Body of pancreas (tissue), 4 donors: Measurements from ENCODE around the gene FBXO40.

Experiments used
- CTCF ChIP-seq, 7 experiments: fragments of 450-650 bp in 4 of 7; fragments of 200-600 bp in 3 of 7; sonication (generic) in 3 of 7; IDR thresholded peaks; one replicate each; pipeline ENCODE4 v1.5.1; 2016 to 2019; ENCODE audit warnings: antibody characterized with exemption in 7 of 7
- POLR2A ChIP-seq, 3 donors: fragments of 450-650 bp; IDR thresholded peaks; one replicate each; pipeline ENCODE4 v1.6.1; 2016; ENCODE audit warnings: antibody characterized with exemption in 3 of 3, mild to moderate bottlenecking in 2 of 3

- no peak for TF ChIP-seq POLR2A (IDR thresholded peaks at IDR 0.05)
- no peak for TF ChIP-seq CTCF (IDR thresholded peaks at IDR 0.05)
These were observed 8.1 kb downstream of the FBXO40 start for GRCh38 chr3:121601212-121601812.
